ENCODE measurements around the gene SEC14L3. TPM values are rescaled to one million over a fixed set of nuclear protein-coding genes. Genes with fewer than 3 reads are reported as not detected.
A peak's percentile ranks its signal among the peaks of the same experiment; 100 is the strongest.

The SEC14L3 gene
- total RNA-seq, 1 experiment from 2014 or later, result not detected

- no peaks in the 10 kb centered on the region for H3K4me1 ChIP-seq (ENCODE audit: insufficient read depth, low read length)
- H2AFZ ChIP-seq (ENCODE audit: low read length), result no peak overlapping the region
- no peak overlapping the region for H2BK5ac ChIP-seq (ENCODE audit: insufficient read length, low read length)
These were observed 35.6 kb downstream of the SEC14L3 start for GRCh38 chr22:30436196-30436595.

More at GRCh38 chr22:30436196-30436595, 35.6 kb downstream of the SEC14L3 start:
- Histone ChIP-seq H2BK20ac (ENCODE audit: low read depth, low read length, poor library complexity, severe bottlenecking) (no peak overlapping the region), H3K23me2 (ENCODE audit: insufficient read length, low read depth, low read length, poor library complexity, severe bottlenecking) (no peaks in the 10 kb centered on the region), H3K23ac (ENCODE audit: insufficient read length, low read depth, low read length) (no peak overlapping the region), H4K20me1 (ENCODE audit: control insufficient read depth, insufficient read depth, insufficient read length) (no peaks in the 10 kb centered on the region), H4K8ac (replicated peaks; ENCODE audit: insufficient read length, low read depth, low read length) (no peak overlapping the region), H2BK15ac (ENCODE audit: low read depth, low read length) (no peak overlapping the region), H3K27ac (ENCODE audit: insufficient read length, low read depth, low read length) (no peak overlapping the region), H2BK12ac (ENCODE audit: insufficient read length, low read depth, low read length) (no peak overlapping the region), H2BK120ac (ENCODE audit: low read depth, low read length, poor library complexity, severe bottlenecking) (no peak overlapping the region), H3K79me1 (ENCODE audit: insufficient read depth, low read depth, low read length, poor library complexity, severe bottlenecking) (no peaks in the 10 kb centered on the region), H3K9me3 (ENCODE audit: control insufficient read depth, low read depth, low read length) (no peaks in the 10 kb centered on the region), H3K4ac (ENCODE audit: low read depth, low read length) (no peak overlapping the region), H3T11ph (ENCODE audit: low read length) (no peak overlapping the region), H4K91ac (ENCODE audit: insufficient read length, low read depth, low read length) (no peak overlapping the region), H3K9ac (ENCODE audit: extremely low read depth, insufficient read length, low read length) (no peak overlapping the region), H3K14ac (ENCODE audit: insufficient read depth, low read length) (no peak overlapping the region), H3K4me2 (ENCODE audit: insufficient read depth, insufficient read length, low read length) (no peak overlapping the region), H2AK5ac (ENCODE audit: insufficient read length, low read length) (no peak overlapping the region), H3K79me2 (ENCODE audit: insufficient read depth, low read length) (no peaks in the 10 kb centered on the region), H3K27me3 (ENCODE audit: insufficient read depth, low read length) (no peaks in the 10 kb centered on the region), H3K18ac (ENCODE audit: insufficient read length, low read depth, low read length) (no peak overlapping the region), H4K5ac (ENCODE audit: insufficient read length, low read depth, low read length) (no peak overlapping the region), H3K56ac (ENCODE audit: insufficient read length, low read depth, low read length) (no peak overlapping the region)
- Mint-ChIP-seq H3K4me3 (no peak overlapping the region), H3K27ac (peak overlapping the region in 1 of 3 experiments; percentile 21; a peak in 1 of 7 replicates), H3K4me1 (peaks cover 6 to 12% of the 10 kb centered on the region in 2 experiments; a peak in 3 of 4 replicates), H3K27me3 (ENCODE audit: low read depth) (peaks cover 6% of the 10 kb centered on the region), H3K36me3 (ENCODE audit: insufficient read depth in 1 of 3, low read depth in 3 of 3) (peaks cover 0 to 3% (median 0%) of the 10 kb centered on the region in 3 experiments; a peak in 1 of 7 replicates), H3K9me3 (no peaks in the 10 kb centered on the region; a peak in 1 of 5 replicates)
- no peak for DNase-seq
- WGBS (ENCODE audit: extremely low coverage, insufficient read length, low lambda C conversion rate), result no CpG with 5 or more reads among the region's 2 CpGs
- TF ChIP-seq CTCF (conservative IDR thresholded peaks at IDR 0.05), result no peak

Measured in H9 (cell line).